ENCODE results near the gene GRID2. TPM values are rescaled to one million over a fixed set of nuclear protein-coding genes. Genes with fewer than 3 reads are reported as not detected.

Gene GRID2
- total and polyA plus RNA-seq, 10 of the 15 experiments (the other 5 are each of a cell fraction or from before 2014, with no cell fraction given): not detected

- no TSS peak for BruUV-seq (replicated peaks)
- POLR2A ChIA-PET: no interaction called here
Observed at GRCh38 chr4:92328095-92328494, 24.3 kb downstream of the GRID2 start.

More at GRCh38 chr4:92328095-92328494, 24.3 kb downstream of the GRID2 start:
- no peaks in the 10 kb centered on the region for H3K9me3 ChIP-seq (replicated peaks; ENCODE audit: control insufficient read depth, insufficient read depth, low read length)
- H3K9ac ChIP-seq (ENCODE audit: control insufficient read depth, insufficient read depth, low read length): no peak overlapping the region
- FAIRE-seq (peak; percentile 13), DNase-seq (ENCODE audit: low read depth, low spot score) (no peak), ATAC-seq (no peak)
- no peaks in the 10 kb centered on the region for H4K20me1 ChIP-seq (ENCODE audit: control insufficient read depth, insufficient read depth)
- H3K36me3 ChIP-seq (ENCODE audit: control insufficient read depth in 2 of 2, insufficient read depth in 2 of 2, low read length in 1 of 2): no peaks in the 10 kb centered on the region
- WGBS (ENCODE audit: insufficient coverage, insufficient replicate concordance, low lambda C conversion rate, missing lambda C conversion rate): 18% methylated on average over 2 of the region's 2 CpGs
- no peak overlapping the region for H3K4me2 ChIP-seq (ENCODE audit: control insufficient read depth, insufficient read depth)
- ChIA-PET CTCF (no interaction called here), SMC1A (ENCODE audit: uncharacterized antibody, unreplicated experiment) (no interaction called here), RAD21 (ENCODE audit: unreplicated experiment) (no interaction called here)
- H3K4me1 ChIP-seq (ENCODE audit: control insufficient read depth, insufficient read depth, low read length): no peaks in the 10 kb centered on the region
- no peak for TF ChIP-seq HCFC1 (IDR thresholded peaks at IDR 0.05; ENCODE audit: low read length)
- no peak for TF ChIP-seq ZNF384 (IDR thresholded peaks at IDR 0.05; ENCODE audit: borderline replicate concordance, low read depth, low read length)
- TF ChIP-seq NR2C1 (IDR thresholded peaks at IDR 0.05): no peak
- no peak for TF ChIP-seq MEF2A (IDR thresholded peaks at IDR 0.05; ENCODE audit: insufficient read depth, low read depth, low read length)
- TF ChIP-seq CHD4 (IDR thresholded peaks at IDR 0.05): no peak
- TF ChIP-seq ZBTB11 (CRISPR knock-in tag; IDR thresholded peaks at IDR 0.05): no peak
- no peak for TF ChIP-seq IRF4 (IDR thresholded peaks at IDR 0.05; ENCODE audit: low read depth, low read length)
- no peak for TF ChIP-seq KAT2A (conservative IDR thresholded peaks at IDR 0.05; ENCODE audit: control insufficient read depth, low read depth, low read length)
- TF ChIP-seq SKIL (IDR thresholded peaks at IDR 0.05; ENCODE audit: low read depth, poor library complexity, severe bottlenecking): no peak
- TF ChIP-seq SREBF2 (IDR thresholded peaks at IDR 0.05; ENCODE audit: low read length): no peak
- no peak for TF ChIP-seq JUND (IDR thresholded peaks at IDR 0.05; ENCODE audit: low read depth, low read length)
- TF ChIP-seq STAT1 (conservative IDR thresholded peaks at IDR 0.05): no peak
- no peak for TF ChIP-seq BHLHE40 (IDR thresholded peaks at IDR 0.05; ENCODE audit: borderline replicate concordance in 1 of 2, low read depth in 2 of 2, low read length in 1 of 2)
- no peak overlapping the region for H3K27ac ChIP-seq (ENCODE audit: control insufficient read depth, insufficient read depth)
- H2AFZ ChIP-seq (ENCODE audit: control insufficient read depth, low read depth, low read length): no peak overlapping the region
- H3K27me3 ChIP-seq (replicated peaks in 1 of 2; ENCODE audit: control insufficient read depth in 2 of 2, insufficient read depth in 2 of 2, low read length in 1 of 2): no peaks in the 10 kb centered on the region
- intact Hi-C loops (cut with micrococcal nuclease; ENCODE audit: unreplicated experiment) (no loop called here), in situ Hi-C loops (cut with MboI) (no loop called here)
- no peak overlapping the region for H3K4me3 ChIP-seq
- no peaks in the 10 kb centered on the region for H3K79me2 ChIP-seq (ENCODE audit: control insufficient read depth, insufficient read depth, low read length)

Measured in GM12878 (cell line).